Hepatocyte (in vitro differentiated cells): Measurements from ENCODE around the gene KRTAP12-4.

ENCODE experiments used
- CTCF ChIP-seq: fragments of 200-600 bp; sonication (generic); IDR thresholded peaks from 2 replicates; pipeline ENCODE4 v1.5.1; 2016; ENCODE audit warnings: antibody characterized with exemption, mild to moderate bottlenecking; ENCODE audit not compliant: poor library complexity
- EZH2 ChIP-seq: fragments of 200-600 bp; sonication (generic); IDR thresholded peaks from 2 replicates; pipeline ENCODE4 v1.6.1; 2016; ENCODE audit warnings: antibody characterized with exemption, mild to moderate bottlenecking, borderline replicate concordance

GRCh38 chr21:44667612-44668011 lies 13.2 kb upstream of the KRTAP12-4 start:
- TF ChIP-seq CTCF (no peak), EZH2 (no peak)
